Pancreas (tissue), 10 donors: ENCODE measurements around the gene OGFRL1. TPM values are rescaled to one million over a fixed set of nuclear protein-coding genes. Genes with fewer than 3 reads are reported as not detected.
A peak's percentile ranks its signal among the peaks of the same experiment; 100 is the strongest.
"Not testable (repeated sequence)": the region's sequence is repeated elsewhere in the genome, so short reads cannot be mapped to it uniquely, and the experiment has no call there.

ENCODE experiments used
- ATAC-seq, 4 donors: fragments of 200-7000 bp; cut with Tn5 transposase; one replicate each; pipeline versions ENCODE4 v1.8.0 to v1.9.1; 2020; ENCODE audit warnings: mild to moderate bottlenecking in 4 of 4, moderate library complexity in 4 of 4
- DNase-seq, 6 donors: peaks; one replicate each; pipeline ENCODE4 v3.0.0-alpha.2; 2020
- FAIRE-seq: peaks from 2 replicates; lab custom pipeline; 2012; peaks lifted over from hg19 to GRCh38; lab: Jason Lieb, UNC
- H3K27ac ChIP-seq, 4 donors: fragments of 200-600 bp; sonication (generic); 1 replicate in 3 of 4; 2 replicates in 1 of 4; pipeline versions ENCODE4 v1.5.0 to v1.8.0; 2020
- H3K27me3 ChIP-seq, 4 donors: fragments of 200-600 bp; one replicate each; pipeline ENCODE4 v1.8.0; 2021
- H3K36me3 ChIP-seq, 3 donors: fragments of 200-600 bp; sonication (generic) in 1 of 3; one replicate each; pipeline versions ENCODE4 v1.5.0 to v1.8.0; 2020 to 2021
- H3K4me1 ChIP-seq, 3 donors: fragments of 200-600 bp; one replicate each; pipeline ENCODE4 v1.8.0; 2021
- H3K4me3 ChIP-seq, 4 donors: fragments of 200-600 bp; sonication (generic) in 2 of 4; one replicate each; pipeline versions ENCODE4 v1.5.0 to v1.8.0; 2020 to 2021
- H3K9me3 ChIP-seq, 4 donors: fragments of 200-600 bp; one replicate each; pipeline ENCODE4 v1.8.0; 2021
- WGBS, 2 donors: extraction: QIAGEN DNeasy Blood & Tissue Kit; methylation state at CpG; one replicate each; pipeline ENCODE4 v1.1.7; 2013; 5-methylcytosine and 5-hydroxymethylcytosine counted together
- intact Hi-C, 3 donors: fragments of 100-400 bp; cut with DNase I; formaldehyde crosslinking; loops; one replicate each; pipeline versions ENCODE4 v1.11.1 to v1.14.2; 2022
- polyA plus RNA-seq, 2 donors: library from polyadenylated mRNA; stranded (reverse); fragments of 200-250 nt; gene quantifications; one replicate each; pipeline ENCODE4 v1.2.3, GENCODE V29; 2013
- total RNA-seq, 6 donors: library from RNA; stranded (reverse); fragmentation: NEBNext Ultra II Directional in 4 of 6; extraction: Animal tissue kit (Norgen Biotek cat#: 25700) in 4 of 6; gene quantifications; one replicate each; pipeline versions ENCODE4 v1.2.1 to v1.2.4, GENCODE V29; 2021 to 2023
- TF ChIP-seq, protein P1 (sequence below), 4 donors: fragments of 200-600 bp; sonication (generic) in 3 of 4; IDR thresholded peaks; one replicate each; pipeline versions ENCODE4 v1.5.0 to v1.8.0; 2021; ENCODE audit warnings: antibody characterized with exemption in 4 of 4
- donor health status: healthy with polysubstance abuse.
- donor health status: DM: no; HTN: no; CAD: no; lungs with moderate emphysema.
- donor health status: DM: no; HTN: no; CAD: no.
- donor health status: control.
- donor health status: control.
- donor health status: Bipolar disorder and iron deficiency.
- donor health status: DM: yes; HTN: yes; CAD: no.
- donor health status: DM: no; HTN: no; CAD: no.
- donor health status: DM: no; HTN: no; CAD: no.
- donor health status: DM: yes; HTN: yes; CAD: no.

The OGFRL1 gene
- total and polyA plus RNA-seq, 8 donors, result 3.3 to 10.8 (median 4.3) TPM

DNA sequence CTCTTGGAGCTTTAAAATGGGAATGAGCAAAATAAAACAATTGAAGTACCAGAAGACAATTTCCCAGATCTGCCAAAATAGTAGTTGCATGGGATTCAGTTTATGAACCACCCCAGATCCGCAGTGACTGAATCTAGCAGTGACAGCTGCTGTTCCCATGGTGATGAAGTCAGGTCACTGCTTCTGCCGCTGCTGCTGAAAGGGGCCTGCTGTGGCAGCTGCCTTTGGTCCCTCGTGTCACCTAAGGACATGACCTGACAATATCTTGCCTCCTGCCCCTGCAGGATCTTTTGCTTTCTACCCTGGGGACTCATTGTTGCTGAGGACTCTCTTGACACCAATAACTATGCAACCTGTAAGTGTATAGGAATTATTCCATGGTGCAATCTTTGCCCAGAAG lies 34.3 kb upstream of the OGFRL1 start:
- DNase-seq (no peak), FAIRE-seq (no peak), ATAC-seq (no peak)
- Histone ChIP-seq H3K4me1 (no peaks in the 10 kb centered on the region), H3K9me3 (no peaks in the 10 kb centered on the region), H3K36me3 (no peaks in the 10 kb centered on the region), H3K27me3 (no peaks in the 10 kb centered on the region), H3K27ac (no peak overlapping the region), H3K4me3 (no peak overlapping the region)
- WGBS, 2 donors, result 26 to 35% methylated on average over 3 of the region's 3 CpGs
- TF ChIP-seq, protein P1, sequence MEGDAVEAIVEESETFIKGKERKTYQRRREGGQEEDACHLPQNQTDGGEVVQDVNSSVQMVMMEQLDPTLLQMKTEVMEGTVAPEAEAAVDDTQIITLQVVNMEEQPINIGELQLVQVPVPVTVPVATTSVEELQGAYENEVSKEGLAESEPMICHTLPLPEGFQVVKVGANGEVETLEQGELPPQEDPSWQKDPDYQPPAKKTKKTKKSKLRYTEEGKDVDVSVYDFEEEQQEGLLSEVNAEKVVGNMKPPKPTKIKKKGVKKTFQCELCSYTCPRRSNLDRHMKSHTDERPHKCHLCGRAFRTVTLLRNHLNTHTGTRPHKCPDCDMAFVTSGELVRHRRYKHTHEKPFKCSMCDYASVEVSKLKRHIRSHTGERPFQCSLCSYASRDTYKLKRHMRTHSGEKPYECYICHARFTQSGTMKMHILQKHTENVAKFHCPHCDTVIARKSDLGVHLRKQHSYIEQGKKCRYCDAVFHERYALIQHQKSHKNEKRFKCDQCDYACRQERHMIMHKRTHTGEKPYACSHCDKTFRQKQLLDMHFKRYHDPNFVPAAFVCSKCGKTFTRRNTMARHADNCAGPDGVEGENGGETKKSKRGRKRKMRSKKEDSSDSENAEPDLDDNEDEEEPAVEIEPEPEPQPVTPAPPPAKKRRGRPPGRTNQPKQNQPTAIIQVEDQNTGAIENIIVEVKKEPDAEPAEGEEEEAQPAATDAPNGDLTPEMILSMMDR (IDR thresholded peaks at IDR 0.05), result no peak
- intact Hi-C loops, result no loop called here

DNA sequence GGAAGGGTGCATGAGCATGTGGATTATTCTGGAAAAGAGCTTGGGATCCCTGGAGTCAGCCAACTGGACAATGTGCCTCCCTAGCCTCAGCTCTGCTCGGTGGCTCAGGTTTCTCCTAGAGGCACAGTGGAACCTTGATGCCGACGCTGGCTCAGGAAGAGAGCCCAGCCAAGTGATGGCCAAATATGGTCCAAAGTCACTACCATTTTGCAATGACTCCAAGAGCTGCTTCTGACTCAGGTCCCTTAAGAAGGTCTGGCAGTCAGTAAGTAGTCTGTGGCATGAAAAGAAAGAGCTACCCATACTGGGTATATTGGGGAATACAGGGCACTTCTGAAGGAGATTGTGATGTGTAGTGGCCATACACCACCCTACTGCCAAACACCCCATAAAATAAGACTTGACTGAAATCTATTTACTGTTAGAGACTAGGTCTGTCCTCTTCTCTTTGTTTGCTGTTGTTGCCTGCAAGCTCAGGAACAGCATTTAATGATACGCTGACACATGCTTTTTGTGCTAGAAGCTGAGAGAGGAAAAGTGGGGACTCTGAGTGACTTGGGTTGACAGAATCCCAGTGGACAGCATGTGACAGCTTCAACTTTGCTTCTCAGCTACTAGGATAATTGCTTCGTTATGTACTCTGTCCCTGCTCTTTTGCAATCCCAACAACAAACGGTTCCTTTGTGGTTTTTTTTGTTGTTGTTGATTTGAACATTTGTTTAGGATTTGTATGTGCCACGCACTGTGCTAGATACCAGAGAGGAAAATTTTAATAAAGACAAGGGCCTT lies 30.3 kb upstream of the OGFRL1 start:
- 71 to 76% methylated on average over 7 of the region's 7 CpGs for WGBS, 2 donors

DNA sequence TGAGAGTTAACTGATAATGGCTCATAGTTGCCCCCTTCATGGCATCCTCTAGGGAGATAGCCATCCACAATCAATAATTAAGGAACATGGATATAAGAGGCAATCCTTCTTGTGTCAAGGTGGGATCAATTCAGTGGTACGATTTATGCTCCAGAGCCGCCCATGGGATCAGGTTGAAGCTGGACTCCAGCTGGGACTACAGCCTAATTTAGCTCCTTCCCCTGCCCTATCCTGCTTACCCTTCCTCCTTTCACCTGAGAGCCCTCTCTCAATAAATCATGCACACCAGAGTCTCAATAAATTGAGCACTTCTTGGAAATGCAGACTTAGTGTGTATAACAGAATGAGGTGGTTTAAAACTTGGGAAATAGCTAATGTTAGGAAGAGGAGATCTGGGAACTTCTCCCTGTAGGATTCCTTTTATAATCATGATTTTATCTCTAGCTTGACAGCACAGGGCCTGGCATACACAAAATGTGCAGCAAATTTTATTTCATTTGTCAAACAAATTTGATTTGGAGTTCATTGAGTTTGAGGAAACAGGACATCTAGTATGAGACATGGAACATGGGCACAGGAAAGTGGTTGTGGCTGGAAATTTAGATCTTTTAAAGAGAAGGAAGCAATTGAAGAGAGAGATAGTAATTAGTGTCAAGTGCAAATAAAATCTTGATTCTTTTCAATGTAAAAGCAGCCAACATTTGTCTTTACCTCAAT lies 28.6 kb upstream of the OGFRL1 start:
- DNase-seq (no peak), ATAC-seq (no peak), FAIRE-seq (no peak)
- Histone ChIP-seq H3K36me3 (no peaks in the 10 kb centered on the region), H3K4me1 (no peaks in the 10 kb centered on the region), H3K9me3 (no peaks in the 10 kb centered on the region), H3K27me3 (no peaks in the 10 kb centered on the region), H3K27ac (no peak overlapping the region), H3K4me3 (no peak overlapping the region)
- WGBS, 2 donors, result 82 to 90% methylated on average over 2 of the region's 2 CpGs
- intact Hi-C loops, result no loop called here
- TF ChIP-seq, protein P1 (IDR thresholded peaks at IDR 0.05), result no peak

More for the DNA sequence above, 30.3 kb upstream of the OGFRL1 start:
- H3K27me3 ChIP-seq, result no peaks in the 10 kb centered on the region
- H3K36me3 ChIP-seq, result no peaks in the 10 kb centered on the region
- H3K9me3 ChIP-seq, result no peaks in the 10 kb centered on the region
- ATAC-seq, result no peak
- no peak for DNase-seq
- no peak overlapping the region for H3K4me3 ChIP-seq
- no peaks in the 10 kb centered on the region for H3K4me1 ChIP-seq
- intact Hi-C loops, result no loop called here
- TF ChIP-seq, protein P1 (IDR thresholded peaks at IDR 0.05), result no peak
- FAIRE-seq, result no peak
- no peak overlapping the region for H3K27ac ChIP-seq

DNA sequence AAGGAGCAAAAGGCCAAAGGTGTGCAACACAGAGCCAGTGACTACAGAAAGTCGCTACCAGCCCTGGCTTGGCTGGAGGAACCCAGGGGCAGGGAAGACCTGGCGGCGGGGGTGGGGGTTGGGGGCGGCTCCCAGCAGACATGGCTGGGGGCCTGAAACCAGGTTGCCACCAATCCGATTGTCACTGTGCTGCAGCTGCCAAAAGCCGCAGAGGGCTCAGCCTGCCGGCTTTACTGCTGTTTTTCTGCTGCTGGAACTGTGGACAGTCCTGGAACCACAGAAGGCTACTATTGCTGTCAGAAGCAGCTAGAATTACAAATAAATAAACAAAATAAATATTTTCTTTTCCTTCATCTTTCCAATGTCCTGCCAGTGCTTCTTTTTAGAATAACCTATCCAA lies 25.7 kb upstream of the OGFRL1 start:
- ATAC-seq (no peak), FAIRE-seq (no peak), DNase-seq (peak in 1 of 6 donors; percentile 13)
- H3K4me3 ChIP-seq, result no peak overlapping the region
- TF ChIP-seq, protein P1 (IDR thresholded peaks at IDR 0.05), result no peak
- H3K27ac ChIP-seq, result no peak overlapping the region
- no peaks in the 10 kb centered on the region for H3K27me3 ChIP-seq
- intact Hi-C loops, result no loop called here
- no peaks in the 10 kb centered on the region for H3K9me3 ChIP-seq
- 78% methylated on average over 7 of the region's 7 CpGs for WGBS, 2 donors
- no peaks in the 10 kb centered on the region for H3K36me3 ChIP-seq
- no peaks in the 10 kb centered on the region for H3K4me1 ChIP-seq

DNA sequence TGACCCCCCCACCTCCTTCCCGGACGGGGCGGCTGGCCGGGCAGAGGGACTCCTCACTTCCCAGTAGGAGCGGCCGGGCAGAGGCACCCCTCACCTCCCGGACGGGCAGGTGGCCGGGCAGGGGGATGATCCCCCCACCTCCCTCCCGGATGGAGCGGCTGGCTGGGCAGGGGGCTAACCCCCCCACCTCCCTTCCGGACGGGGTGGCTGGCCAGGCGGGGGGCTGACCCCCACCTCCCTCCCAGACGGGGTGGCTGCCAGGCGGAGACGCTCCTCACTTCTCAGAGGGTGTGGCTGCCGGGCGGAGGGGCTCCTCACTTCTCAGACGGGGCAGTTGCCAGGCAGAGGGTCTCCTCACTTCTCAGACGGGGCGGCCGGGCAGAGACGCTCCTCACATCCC lies 22.2 kb upstream of the OGFRL1 start:
- peak in 1 of 6 donors; percentile 60 for DNase-seq
- H3K4me3 ChIP-seq, H3K27ac ChIP-seq, H3K36me3 ChIP-seq, H3K4me1 ChIP-seq, H3K27me3 ChIP-seq, H3K9me3 ChIP-seq, ATAC-seq, intact Hi-C loops, FAIRE-seq: not testable (repeated sequence)
- 91 to 97% methylated on average over 9 to 23 of the region's 24 CpGs for WGBS, 2 donors
